Calu3 (cell line): ENCODE results near the gene PCDHB8. TPM values are rescaled to one million over a fixed set of nuclear protein-coding genes. Genes with fewer than 3 reads are reported as not detected.
"Not testable (repeated sequence)": the region's sequence is repeated elsewhere in the genome, so short reads cannot be mapped to it uniquely, and the experiment has no call there.

ENCODE experiments used
- BruUV-seq: library from RNA; stranded (reverse); fragments of 400-500 nt; replicated peaks from 2 replicates; lab custom pipeline; 2021; lab: Mats Ljungman, UMichigan
- CTCF ChIA-PET: fragments of 300-600 bp; sonication (Branson Sonifier 250); formaldehyde crosslinking; loops from one replicate; lab custom pipeline; 2022; ENCODE audit warnings: antibody characterized with exemption; lab: Charles Lee
- DNase-seq: peaks from one replicate; pipeline ENCODE4 v3.0.0; 2022
- H3K27ac Mint-ChIP-seq: one replicate; pipeline ENCODE4 v1.8.0; 2022; ENCODE audit warnings: mixed read lengths; ENCODE audit not compliant: unreplicated experiment
- H3K27me3 Mint-ChIP-seq: one replicate; pipeline ENCODE4 v1.8.0; 2022; ENCODE audit warnings: mixed read lengths; ENCODE audit not compliant: unreplicated experiment
- H3K36me3 Mint-ChIP-seq: one replicate; pipeline ENCODE4 v1.8.0; 2022; ENCODE audit warnings: mild to moderate bottlenecking, moderate library complexity, mixed read lengths; ENCODE audit not compliant: insufficient read depth, unreplicated experiment
- H3K4me1 Mint-ChIP-seq: one replicate; pipeline ENCODE4 v1.8.0; 2022; ENCODE audit warnings: mild to moderate bottlenecking, low read depth, mixed read lengths; ENCODE audit not compliant: unreplicated experiment
- H3K4me3 Mint-ChIP-seq: one replicate; pipeline ENCODE4 v1.8.0; 2022; ENCODE audit warnings: mild to moderate bottlenecking, low read depth, moderate library complexity, mixed read lengths; ENCODE audit not compliant: unreplicated experiment
- H3K9me3 Mint-ChIP-seq: one replicate; pipeline ENCODE4 v1.8.0; 2022; ENCODE audit warnings: low read depth, mixed read lengths; ENCODE audit not compliant: unreplicated experiment
- intact Hi-C: fragments of 100-400 bp; cut with micrococcal nuclease; formaldehyde crosslinking; loops from one replicate; pipeline ENCODE4 v1.10.0; 2022; ENCODE audit not compliant: unreplicated experiment
- total RNA-seq: library from RNA; stranded (reverse); gene quantifications from 2 replicates; pipeline ENCODE4 v1.2.3, GENCODE V29; 2022
- TF ChIP-seq, protein P1 (sequence below): fragments of 200-600 bp; IDR thresholded peaks from one replicate; pipeline ENCODE4 v1.8.0; 2022; ENCODE audit warnings: antibody characterized with exemption; ENCODE audit not compliant: unreplicated experiment

Gene PCDHB8
- total RNA-seq, 1 experiment from 2014 or later, result 0.21 TPM

DNA sequence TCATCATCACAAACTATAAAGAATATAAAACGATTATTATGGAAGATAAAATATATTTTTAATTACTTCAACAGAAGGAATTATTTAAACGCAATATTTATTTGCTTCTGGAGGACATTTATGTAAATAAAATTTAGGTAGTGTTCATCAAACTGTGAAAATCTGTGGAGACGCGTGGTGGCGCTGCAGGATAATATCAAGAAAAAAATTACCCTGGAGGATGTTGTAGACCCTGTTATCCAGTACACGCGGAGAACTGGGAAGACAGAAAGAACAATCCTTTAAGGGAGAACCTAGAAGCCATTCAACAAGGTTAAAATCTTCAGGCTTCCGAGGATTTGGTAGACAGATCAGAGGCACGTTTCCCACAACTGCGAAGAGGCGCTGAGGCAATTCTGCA lies 30.9 kb downstream of the PCDHB8 start, which contains the start of gene PCDHB12:
PCDHB12 (plus strand) TSS at position 242 of the 400 bp plus-strand sequence. CDS start 189 bp downstream, outside the sequence.
- intact Hi-C loops, result no loop called here
- Mint-ChIP-seq H3K4me3 (peak within 1 kb of the TSS; percentile 63), H3K27me3 (no peaks in the 10 kb centered on the region), H3K36me3 (no peaks in the 10 kb centered on the region), H3K27ac (no peak within 1 kb of the TSS), H3K9me3 (peaks cover 5% of the 10 kb centered on the region), H3K4me1 (no peaks in the 10 kb centered on the region)
- CTCF ChIA-PET, result interaction anchor here (0.8 to 1.3 kb wide), 2 partner anchors 21 to 352 kb away, joined by 3 to 4 read pairs; partner anchors contain the start of gene PCDHB9
- BruUV-seq, result no TSS peak
- peak; percentile 45 for DNase-seq
- TF ChIP-seq, protein P1, sequence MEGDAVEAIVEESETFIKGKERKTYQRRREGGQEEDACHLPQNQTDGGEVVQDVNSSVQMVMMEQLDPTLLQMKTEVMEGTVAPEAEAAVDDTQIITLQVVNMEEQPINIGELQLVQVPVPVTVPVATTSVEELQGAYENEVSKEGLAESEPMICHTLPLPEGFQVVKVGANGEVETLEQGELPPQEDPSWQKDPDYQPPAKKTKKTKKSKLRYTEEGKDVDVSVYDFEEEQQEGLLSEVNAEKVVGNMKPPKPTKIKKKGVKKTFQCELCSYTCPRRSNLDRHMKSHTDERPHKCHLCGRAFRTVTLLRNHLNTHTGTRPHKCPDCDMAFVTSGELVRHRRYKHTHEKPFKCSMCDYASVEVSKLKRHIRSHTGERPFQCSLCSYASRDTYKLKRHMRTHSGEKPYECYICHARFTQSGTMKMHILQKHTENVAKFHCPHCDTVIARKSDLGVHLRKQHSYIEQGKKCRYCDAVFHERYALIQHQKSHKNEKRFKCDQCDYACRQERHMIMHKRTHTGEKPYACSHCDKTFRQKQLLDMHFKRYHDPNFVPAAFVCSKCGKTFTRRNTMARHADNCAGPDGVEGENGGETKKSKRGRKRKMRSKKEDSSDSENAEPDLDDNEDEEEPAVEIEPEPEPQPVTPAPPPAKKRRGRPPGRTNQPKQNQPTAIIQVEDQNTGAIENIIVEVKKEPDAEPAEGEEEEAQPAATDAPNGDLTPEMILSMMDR, result no peak

DNA sequence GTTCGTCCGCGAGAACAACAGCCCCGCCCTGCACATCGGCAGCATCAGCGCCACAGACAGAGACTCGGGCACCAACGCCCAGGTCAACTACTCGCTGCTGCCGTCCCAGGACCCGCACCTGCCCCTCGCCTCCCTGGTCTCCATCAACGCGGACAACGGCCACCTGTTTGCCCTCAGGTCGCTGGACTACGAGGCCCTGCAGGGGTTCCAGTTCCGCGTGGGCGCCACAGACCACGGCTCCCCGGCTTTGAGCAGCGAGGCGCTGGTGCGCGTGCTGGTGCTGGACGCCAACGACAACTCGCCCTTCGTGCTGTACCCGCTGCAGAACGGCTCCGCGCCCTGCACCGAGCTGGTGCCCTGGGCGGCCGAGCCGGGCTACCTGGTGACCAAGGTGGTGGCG lies 32.7 kb downstream of the PCDHB8 start:
- intact Hi-C loops, H3K4me1 Mint-ChIP-seq, DNase-seq, CTCF ChIA-PET, H3K4me3 Mint-ChIP-seq, H3K27ac Mint-ChIP-seq, H3K27me3 Mint-ChIP-seq, BruUV-seq, H3K36me3 Mint-ChIP-seq: not testable (repeated sequence)
- peaks cover 11% of the 10 kb centered on the region for H3K9me3 Mint-ChIP-seq

DNA sequence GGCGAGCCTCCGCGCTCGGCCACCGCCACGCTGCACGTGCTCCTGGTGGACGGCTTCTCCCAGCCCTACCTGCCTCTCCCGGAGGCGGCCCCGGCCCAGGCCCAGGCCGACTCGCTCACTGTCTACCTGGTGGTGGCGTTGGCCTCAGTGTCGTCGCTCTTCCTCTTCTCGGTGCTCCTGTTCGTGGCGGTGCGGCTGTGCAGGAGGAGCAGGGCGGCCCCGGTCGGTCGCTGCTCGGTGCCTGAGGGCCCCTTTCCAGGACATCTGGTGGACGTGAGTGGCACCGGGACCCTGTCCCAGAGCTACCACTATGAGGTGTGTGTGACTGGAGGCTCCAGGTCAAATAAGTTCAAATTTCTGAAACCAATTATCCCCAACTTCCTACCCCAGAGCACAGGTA lies 33.3 kb downstream of the PCDHB8 start:
- DNase-seq, H3K36me3 Mint-ChIP-seq, intact Hi-C loops, BruUV-seq, H3K27ac Mint-ChIP-seq, H3K4me3 Mint-ChIP-seq, H3K27me3 Mint-ChIP-seq, CTCF ChIA-PET, H3K4me1 Mint-ChIP-seq: not testable (repeated sequence)
- H3K9me3 Mint-ChIP-seq, result peaks cover 12% of the 10 kb centered on the region

DNA sequence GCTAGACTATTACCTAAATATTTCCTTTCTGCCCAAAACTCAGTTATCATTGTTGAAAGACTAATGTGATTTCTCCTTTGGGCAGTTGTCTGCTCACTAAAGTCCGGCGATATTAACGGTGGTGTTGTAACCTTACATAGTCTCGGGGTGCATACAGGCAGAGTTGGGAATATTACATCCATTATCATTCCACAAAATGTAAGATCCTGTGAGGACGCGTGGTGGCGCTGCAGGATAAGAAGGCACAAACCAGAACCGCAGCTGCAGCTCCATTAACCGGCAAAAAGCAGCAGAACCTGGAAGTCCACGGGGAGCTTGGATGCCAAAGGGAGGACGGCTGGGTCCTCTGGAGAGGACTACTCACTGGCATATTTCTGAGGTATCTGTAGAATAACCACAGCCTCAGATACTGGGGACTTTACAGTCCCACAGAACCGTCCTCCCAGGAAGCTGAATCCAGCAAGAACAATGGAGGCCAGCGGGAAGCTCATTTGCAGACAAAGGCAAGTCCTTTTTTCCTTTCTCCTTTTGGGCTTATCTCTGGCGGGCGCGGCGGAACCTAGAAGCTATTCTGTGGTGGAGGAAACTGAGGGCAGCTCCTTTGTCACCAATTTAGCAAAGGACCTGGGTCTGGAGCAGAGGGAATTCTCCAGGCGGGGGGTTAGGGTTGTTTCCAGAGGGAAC lies 36.2 kb downstream of the PCDHB8 start, which contains the start of gene PCDHB13:
PCDHB13 (plus strand) TSS at position 264 of the 684 bp plus-strand sequence; CDS start at position 469, 205 bp downstream.
- intact Hi-C loops, H3K4me3 Mint-ChIP-seq: not testable (repeated sequence)
- H3K9me3 Mint-ChIP-seq, result peaks cover 17% of the 10 kb centered on the region

DNA sequence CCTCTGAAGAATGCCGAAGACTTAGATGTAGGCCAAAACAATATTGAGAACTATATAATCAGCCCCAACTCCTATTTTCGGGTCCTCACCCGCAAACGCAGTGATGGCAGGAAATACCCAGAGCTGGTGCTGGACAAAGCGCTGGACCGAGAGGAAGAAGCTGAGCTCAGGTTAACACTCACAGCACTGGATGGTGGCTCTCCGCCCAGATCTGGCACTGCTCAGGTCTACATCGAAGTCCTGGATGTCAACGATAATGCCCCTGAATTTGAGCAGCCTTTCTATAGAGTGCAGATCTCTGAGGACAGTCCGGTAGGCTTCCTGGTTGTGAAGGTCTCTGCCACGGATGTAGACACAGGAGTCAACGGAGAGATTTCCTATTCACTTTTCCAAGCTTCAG lies 37.0 kb downstream of the PCDHB8 start:
- H3K4me1 Mint-ChIP-seq, H3K36me3 Mint-ChIP-seq, H3K27ac Mint-ChIP-seq, CTCF ChIA-PET, H3K27me3 Mint-ChIP-seq, H3K4me3 Mint-ChIP-seq, intact Hi-C loops, DNase-seq, BruUV-seq: not testable (repeated sequence)
- peaks cover 20% of the 10 kb centered on the region for H3K9me3 Mint-ChIP-seq

More for the DNA sequence above, 36.2 kb downstream of the PCDHB8 start, which contains the start of gene PCDHB13:
- BruUV-seq, DNase-seq, H3K27me3 Mint-ChIP-seq, H3K36me3 Mint-ChIP-seq, CTCF ChIA-PET, H3K27ac Mint-ChIP-seq, H3K4me1 Mint-ChIP-seq: not testable (repeated sequence)

DNA sequence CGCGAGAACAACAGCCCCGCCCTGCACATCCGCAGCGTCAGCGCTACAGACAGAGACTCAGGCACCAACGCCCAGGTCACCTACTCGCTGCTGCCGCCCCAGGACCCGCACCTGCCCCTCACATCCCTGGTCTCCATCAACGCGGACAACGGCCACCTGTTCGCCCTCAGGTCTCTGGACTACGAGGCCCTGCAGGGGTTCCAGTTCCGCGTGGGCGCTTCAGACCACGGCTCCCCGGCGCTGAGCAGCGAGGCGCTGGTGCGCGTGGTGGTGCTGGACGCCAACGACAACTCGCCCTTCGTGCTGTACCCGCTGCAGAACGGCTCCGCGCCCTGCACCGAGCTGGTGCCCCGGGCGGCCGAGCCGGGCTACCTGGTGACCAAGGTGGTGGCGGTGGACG lies 37.9 kb downstream of the PCDHB8 start:
- intact Hi-C loops, H3K27me3 Mint-ChIP-seq, CTCF ChIA-PET, H3K27ac Mint-ChIP-seq, H3K4me3 Mint-ChIP-seq, BruUV-seq, DNase-seq, H3K36me3 Mint-ChIP-seq, H3K4me1 Mint-ChIP-seq: not testable (repeated sequence)
- H3K9me3 Mint-ChIP-seq, result peaks cover 27% of the 10 kb centered on the region

DNA sequence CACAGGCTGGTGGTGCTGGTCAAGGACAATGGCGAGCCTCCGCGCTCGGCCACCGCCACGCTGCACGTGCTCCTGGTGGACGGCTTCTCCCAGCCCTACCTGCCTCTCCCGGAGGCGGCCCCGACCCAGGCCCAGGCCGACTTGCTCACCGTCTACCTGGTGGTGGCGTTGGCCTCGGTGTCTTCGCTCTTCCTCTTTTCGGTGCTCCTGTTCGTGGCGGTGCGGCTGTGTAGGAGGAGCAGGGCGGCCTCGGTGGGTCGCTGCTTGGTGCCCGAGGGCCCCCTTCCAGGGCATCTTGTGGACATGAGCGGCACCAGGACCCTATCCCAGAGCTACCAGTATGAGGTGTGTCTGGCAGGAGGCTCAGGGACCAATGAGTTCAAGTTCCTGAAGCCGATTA lies 38.4 kb downstream of the PCDHB8 start:
- H3K27ac Mint-ChIP-seq, H3K4me1 Mint-ChIP-seq, H3K36me3 Mint-ChIP-seq, BruUV-seq, CTCF ChIA-PET, intact Hi-C loops, H3K27me3 Mint-ChIP-seq, H3K4me3 Mint-ChIP-seq, DNase-seq: not testable (repeated sequence)
- peaks cover 24% of the 10 kb centered on the region for H3K9me3 Mint-ChIP-seq
